ENCODE measurements around the gene TIMM50.

- no peak for TF ChIP-seq POLR2A (IDR thresholded peaks at IDR 0.05)
- TF ChIP-seq, protein P1, sequence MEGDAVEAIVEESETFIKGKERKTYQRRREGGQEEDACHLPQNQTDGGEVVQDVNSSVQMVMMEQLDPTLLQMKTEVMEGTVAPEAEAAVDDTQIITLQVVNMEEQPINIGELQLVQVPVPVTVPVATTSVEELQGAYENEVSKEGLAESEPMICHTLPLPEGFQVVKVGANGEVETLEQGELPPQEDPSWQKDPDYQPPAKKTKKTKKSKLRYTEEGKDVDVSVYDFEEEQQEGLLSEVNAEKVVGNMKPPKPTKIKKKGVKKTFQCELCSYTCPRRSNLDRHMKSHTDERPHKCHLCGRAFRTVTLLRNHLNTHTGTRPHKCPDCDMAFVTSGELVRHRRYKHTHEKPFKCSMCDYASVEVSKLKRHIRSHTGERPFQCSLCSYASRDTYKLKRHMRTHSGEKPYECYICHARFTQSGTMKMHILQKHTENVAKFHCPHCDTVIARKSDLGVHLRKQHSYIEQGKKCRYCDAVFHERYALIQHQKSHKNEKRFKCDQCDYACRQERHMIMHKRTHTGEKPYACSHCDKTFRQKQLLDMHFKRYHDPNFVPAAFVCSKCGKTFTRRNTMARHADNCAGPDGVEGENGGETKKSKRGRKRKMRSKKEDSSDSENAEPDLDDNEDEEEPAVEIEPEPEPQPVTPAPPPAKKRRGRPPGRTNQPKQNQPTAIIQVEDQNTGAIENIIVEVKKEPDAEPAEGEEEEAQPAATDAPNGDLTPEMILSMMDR (IDR thresholded peaks at IDR 0.05): no peak
Observed at GRCh38 chr19:39436350-39436716, 44.3 kb upstream of the TIMM50 start.

All from Peyer's patch (tissue), 4 donors.